GM19468 (cell line): ENCODE results near the gene PILRA.
"Not testable (repeated sequence)": the region's sequence is repeated elsewhere in the genome, so short reads cannot be mapped to it uniquely, and the experiment has no call there.

ENCODE experiments used
- ATAC-seq: cut with Tn5 transposase; IDR thresholded peaks from one replicate; pipeline ENCODE4 v1.9.1; 2021; ENCODE audit warnings: mild to moderate bottlenecking, moderate library complexity, moderate number of reproducible peaks; ENCODE audit not compliant: unreplicated experiment; ENCODE audit errors: extremely low read depth

Gene PILRA

GRCh38 chr7:100356416-100357068 lies 16.7 kb upstream of the PILRA start:
- ATAC-seq = no peak

GRCh38 chr7:100357131-100357561 lies 16.1 kb upstream of the PILRA start:
- no peak for ATAC-seq

- no peak for ATAC-seq
These were observed 15.0 kb upstream of the PILRA start, which contains the start of gene PILRB for GRCh38 chr7:100358027-100358856. PILRB (plus strand) TSS chr7:100358117; CDS start chr7:100358303, 186 bp downstream.

- no peak for ATAC-seq
These were observed 14.5 kb upstream of the PILRA start for GRCh38 chr7:100358857-100359212.

- no peak for ATAC-seq
These were observed 13.0 kb upstream of the PILRA start for GRCh38 chr7:100360135-100360854.

- ATAC-seq = no peak
These were observed 10.2 kb upstream of the PILRA start for GRCh38 chr7:100363098-100363497.

- ATAC-seq = not testable (repeated sequence)
These were observed 9.5 kb upstream of the PILRA start for GRCh38 chr7:100363797-100364196.

- ATAC-seq = no peak
These were observed 8.8 kb upstream of the PILRA start for GRCh38 chr7:100364480-100364879.

- ATAC-seq = not testable (repeated sequence)
These were observed 7.3 kb upstream of the PILRA start for GRCh38 chr7:100365998-100366367.

GRCh38 chr7:100366411-100367250 lies 6.7 kb upstream of the PILRA start:
- ATAC-seq = no peak

- no peak for ATAC-seq
These were observed 6.1 kb upstream of the PILRA start for GRCh38 chr7:100367251-100367620.

GRCh38 chr7:100367676-100368613 lies 5.3 kb upstream of the PILRA start:
- no peak for ATAC-seq

- peak; percentile 42 for ATAC-seq
These were observed 4.2 kb upstream of the PILRA start for GRCh38 chr7:100369105-100369504.

GRCh38 chr7:100370303-100370702 lies 3.0 kb upstream of the PILRA start:
- no peak for ATAC-seq

- no peak for ATAC-seq
These were observed 2.5 kb upstream of the PILRA start for GRCh38 chr7:100370746-100371145.

- no peak for ATAC-seq
These were observed 1.6 kb upstream of the PILRA start for GRCh38 chr7:100371561-100372171.

- ATAC-seq = no peak
These were observed 1.0 kb upstream of the PILRA start for GRCh38 chr7:100372256-100372655.

GRCh38 chr7:100372694-100373093 lies 593 bp upstream of the PILRA start:
- ATAC-seq = no peak
